Astrocyte of the cerebellum (primary cell): ENCODE measurements around the gene HIRIP3.
"Not testable (repeated sequence)": the region's sequence is repeated elsewhere in the genome, so short reads cannot be mapped to it uniquely, and the experiment has no call there.

Source experiments
- DNase-seq: peaks from one replicate; pipeline ENCODE4 v3.0.0-alpha.2; 2011; ENCODE audit warnings: low read depth
- H3K4me3 ChIP-seq: 2 replicates; pipeline ENCODE4 v1.5.1; 2011; ENCODE audit warnings: mild to moderate bottlenecking, low read depth, low read length, moderate library complexity
- in situ Hi-C: cut with HindIII; loops from 2 replicates; pipeline ENCODE4 v1.10.0; 2017; ENCODE audit warnings: low sequenced_read_pairs
- TF ChIP-seq, protein P1 (sequence below): IDR thresholded peaks from 2 replicates; pipeline ENCODE4 v1.5.1; 2012; ENCODE audit warnings: low read length, low read depth, moderate library complexity, mild to moderate bottlenecking; ENCODE audit errors: missing control alignments

Gene HIRIP3

DNA sequence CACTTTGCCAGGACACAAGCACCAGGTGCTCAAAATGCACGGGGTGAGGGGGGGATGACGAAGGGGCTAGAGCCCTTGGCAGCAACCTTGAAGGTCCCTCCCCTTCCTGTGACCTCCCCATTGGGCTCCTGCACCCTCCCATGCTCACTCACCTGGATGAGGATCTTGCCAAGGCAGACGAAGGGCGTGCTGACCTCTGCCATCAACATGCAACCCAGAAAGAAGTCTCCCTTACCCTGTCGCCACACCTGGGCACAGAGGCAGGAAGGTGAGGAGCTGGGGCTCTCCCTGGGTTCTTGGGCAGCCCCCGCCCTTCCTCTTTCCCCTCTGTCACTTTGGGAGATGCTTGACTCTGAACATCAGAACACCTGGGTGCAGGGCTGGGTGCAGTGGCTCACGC lies 30.2 kb upstream of the HIRIP3 start:
- DNase-seq: no peak

DNA sequence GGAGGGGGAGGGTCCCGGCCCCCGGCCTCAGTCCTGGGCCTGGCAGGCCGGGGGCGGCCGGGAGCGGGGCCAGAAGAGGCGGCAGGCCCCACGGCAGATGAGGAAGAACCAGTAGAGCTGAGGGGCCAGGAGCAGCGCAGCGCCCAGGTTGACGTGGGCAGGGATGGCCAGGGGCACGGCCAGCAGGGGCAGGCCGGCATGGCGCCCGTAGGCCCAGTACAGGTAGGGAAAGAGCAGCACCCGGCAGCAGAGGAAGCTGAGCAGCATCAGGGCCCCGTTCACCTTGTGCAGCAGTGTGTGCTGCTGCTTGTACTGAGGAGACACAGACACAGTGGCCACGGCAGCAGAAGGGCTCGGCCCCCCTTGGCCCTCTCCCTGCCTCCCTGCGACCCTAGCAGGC lies 29.7 kb upstream of the HIRIP3 start:
- in situ Hi-C loops: no loop called here
- DNase-seq: no peak
- no peak overlapping the region for H3K4me3 ChIP-seq
- TF ChIP-seq, protein P1, sequence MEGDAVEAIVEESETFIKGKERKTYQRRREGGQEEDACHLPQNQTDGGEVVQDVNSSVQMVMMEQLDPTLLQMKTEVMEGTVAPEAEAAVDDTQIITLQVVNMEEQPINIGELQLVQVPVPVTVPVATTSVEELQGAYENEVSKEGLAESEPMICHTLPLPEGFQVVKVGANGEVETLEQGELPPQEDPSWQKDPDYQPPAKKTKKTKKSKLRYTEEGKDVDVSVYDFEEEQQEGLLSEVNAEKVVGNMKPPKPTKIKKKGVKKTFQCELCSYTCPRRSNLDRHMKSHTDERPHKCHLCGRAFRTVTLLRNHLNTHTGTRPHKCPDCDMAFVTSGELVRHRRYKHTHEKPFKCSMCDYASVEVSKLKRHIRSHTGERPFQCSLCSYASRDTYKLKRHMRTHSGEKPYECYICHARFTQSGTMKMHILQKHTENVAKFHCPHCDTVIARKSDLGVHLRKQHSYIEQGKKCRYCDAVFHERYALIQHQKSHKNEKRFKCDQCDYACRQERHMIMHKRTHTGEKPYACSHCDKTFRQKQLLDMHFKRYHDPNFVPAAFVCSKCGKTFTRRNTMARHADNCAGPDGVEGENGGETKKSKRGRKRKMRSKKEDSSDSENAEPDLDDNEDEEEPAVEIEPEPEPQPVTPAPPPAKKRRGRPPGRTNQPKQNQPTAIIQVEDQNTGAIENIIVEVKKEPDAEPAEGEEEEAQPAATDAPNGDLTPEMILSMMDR: no peak

More for the DNA sequence above, 30.2 kb upstream of the HIRIP3 start:
- in situ Hi-C loops: no loop called here
- H3K4me3 ChIP-seq: no peak overlapping the region
- TF ChIP-seq, protein P1: no peak

DNA sequence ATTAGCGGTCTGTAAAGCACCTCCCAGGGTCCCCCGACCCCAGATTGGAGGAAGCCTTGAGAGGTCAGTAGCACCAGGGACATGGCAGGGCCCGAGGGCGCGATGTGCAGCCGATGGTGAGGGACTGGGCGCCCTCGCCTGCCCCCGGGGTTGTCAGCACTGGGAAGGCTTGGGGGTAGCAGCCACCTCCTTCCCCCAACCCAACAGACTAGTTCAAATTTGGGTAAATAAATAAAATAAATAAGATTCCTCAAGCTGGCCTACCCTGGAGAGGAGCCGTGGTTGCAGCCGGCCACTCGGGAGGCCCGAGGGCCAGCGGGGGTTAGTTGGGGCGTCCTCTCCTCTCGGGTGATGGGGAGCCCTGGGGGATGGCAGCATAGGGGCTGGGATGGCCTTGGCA lies 29.0 kb upstream of the HIRIP3 start:
- in situ Hi-C loops: no loop called here
- H3K4me3 ChIP-seq: no peak overlapping the region
- TF ChIP-seq, protein P1: no peak
- DNase-seq: no peak

DNA sequence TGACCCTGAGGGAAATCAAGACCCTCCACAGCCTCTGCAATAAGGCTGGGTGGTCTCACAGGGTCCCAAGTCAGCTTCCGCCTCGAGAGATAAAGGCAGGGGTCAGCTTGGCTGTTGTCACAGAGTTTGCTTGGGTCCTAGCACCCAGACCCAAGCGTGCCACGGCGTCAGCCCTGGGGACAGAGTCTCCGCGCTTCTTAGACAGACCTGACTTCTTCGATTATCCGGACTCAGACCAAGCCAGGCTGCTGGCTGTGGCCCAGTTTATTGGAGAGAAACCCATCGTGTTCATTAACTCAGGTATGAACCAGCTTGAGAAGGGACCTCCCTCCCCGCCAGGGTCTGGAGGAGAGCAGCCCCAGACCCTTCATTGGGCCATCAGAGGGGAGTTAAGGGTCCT lies 28.2 kb upstream of the HIRIP3 start:
- TF ChIP-seq, protein P1: no peak
- H3K4me3 ChIP-seq: no peak overlapping the region
- no peak for DNase-seq
- in situ Hi-C loops: no loop called here

DNA sequence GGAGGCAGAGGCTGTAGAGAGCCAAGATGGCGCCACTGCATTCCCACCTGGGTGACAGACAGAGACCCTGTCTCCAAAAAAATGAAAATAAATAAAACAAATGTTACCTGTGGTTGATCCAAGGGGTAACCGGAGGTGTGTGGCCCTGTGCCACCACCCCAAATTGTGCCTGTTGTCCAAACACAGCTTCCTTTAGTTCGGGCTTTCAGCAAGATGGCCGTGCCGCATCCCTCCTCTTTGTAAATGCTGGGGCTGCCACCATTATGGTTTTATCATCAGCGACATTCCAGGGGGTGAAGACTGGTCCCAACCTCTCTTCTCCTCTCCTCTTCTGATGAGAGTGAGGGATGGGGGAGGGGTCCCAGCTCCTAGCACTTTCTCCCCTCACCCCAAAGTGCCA lies 27.5 kb upstream of the HIRIP3 start, which contains the start of gene C16orf92:
Gene C16orf92, plus strand, starts transcription at position 312 of the 400 bp plus-strand sequence. CDS start 143 bp downstream, outside the sequence.
- DNase-seq: no peak
- in situ Hi-C loops: no loop called here
- TF ChIP-seq, protein P1: no peak
- no peak within 1 kb of the TSS for H3K4me3 ChIP-seq

DNA sequence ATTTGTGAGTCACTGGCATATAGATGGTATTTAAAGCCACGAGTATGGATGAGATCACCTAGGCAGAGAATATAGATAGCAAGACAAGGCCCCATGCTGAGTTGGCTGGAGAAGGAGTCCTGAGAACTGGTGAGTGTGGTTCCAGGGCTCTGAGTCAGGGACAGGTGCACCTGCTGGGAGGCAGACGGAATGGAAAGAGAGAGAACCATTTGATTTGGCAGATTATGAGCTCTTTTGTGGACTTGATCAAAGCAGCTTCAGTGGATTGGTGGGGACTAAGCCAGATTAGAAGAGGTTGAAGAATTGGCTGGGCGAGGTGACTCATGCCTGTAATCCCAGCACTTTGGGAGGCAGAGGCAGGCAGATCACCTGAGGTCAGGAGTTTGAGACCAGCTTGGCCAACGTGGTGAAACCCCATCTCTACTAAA lies 23.3 kb upstream of the HIRIP3 start:
- H3K4me3 ChIP-seq: no peak overlapping the region
- TF ChIP-seq, protein P1: no peak
- in situ Hi-C loops: no loop called here
- DNase-seq: no peak

DNA sequence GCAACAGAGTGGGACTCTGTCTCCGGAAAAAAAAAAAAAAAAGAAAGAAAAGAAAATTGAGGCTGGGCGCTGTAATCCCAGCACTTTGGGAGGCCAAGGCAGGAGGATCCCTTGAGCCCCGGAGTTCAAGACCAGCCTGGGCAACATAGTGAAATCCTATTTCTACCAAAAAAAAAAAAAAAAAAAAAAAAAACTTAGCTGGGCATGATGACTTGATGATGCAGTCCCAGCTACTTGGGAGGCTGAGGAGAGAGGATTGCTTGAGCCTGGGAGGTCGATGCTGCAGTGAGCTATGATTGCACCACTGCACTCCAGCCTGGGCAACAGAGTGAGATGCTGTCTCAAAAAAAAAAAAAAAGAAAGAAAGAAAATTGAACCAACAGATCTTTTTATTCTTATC lies 22.5 kb upstream of the HIRIP3 start:
- in situ Hi-C loops: not testable (repeated sequence)

More for the DNA sequence above, 22.5 kb upstream of the HIRIP3 start:
- DNase-seq, H3K4me3 ChIP-seq: not testable (repeated sequence)
